Panc1 (cell line): ENCODE results near the gene CCDC154.

Experiments
- POLR2AphosphoS5 ChIP-seq: IDR thresholded peaks from 2 replicates; pipeline ENCODE4 v1.6.1; 2012; ENCODE audit warnings: mild to moderate bottlenecking, low read depth, low read length, moderate library complexity
- REST ChIP-seq, 2 experiments: IDR thresholded peaks; 2 replicates each; pipeline ENCODE4 v1.6.1; 2011 to 2012; ENCODE audit warnings: low read depth in 2 of 2, control low read depth in 1 of 2, low read length in 1 of 2, mild to moderate bottlenecking in 1 of 2, moderate library complexity in 1 of 2; ENCODE audit not compliant: insufficient read depth in 1 of 2
- SIN3A ChIP-seq: IDR thresholded peaks from 2 replicates; pipeline ENCODE4 v1.6.1; 2012; ENCODE audit warnings: low read depth, mild to moderate bottlenecking, low read length, moderate library complexity, borderline replicate concordance; ENCODE audit not compliant: insufficient read depth
- TCF7L2 ChIP-seq: IDR thresholded peaks from 2 replicates; pipeline ENCODE4 v1.6.1; 2011; ENCODE audit warnings: mild to moderate bottlenecking, low read depth, low read length, inconsistent platforms
- TF ChIP-seq, protein P1 (sequence below): fragments of 450-650 bp; IDR thresholded peaks from 2 replicates; pipeline ENCODE4 v1.5.1; 2017; ENCODE audit warnings: mild to moderate bottlenecking

DNA sequence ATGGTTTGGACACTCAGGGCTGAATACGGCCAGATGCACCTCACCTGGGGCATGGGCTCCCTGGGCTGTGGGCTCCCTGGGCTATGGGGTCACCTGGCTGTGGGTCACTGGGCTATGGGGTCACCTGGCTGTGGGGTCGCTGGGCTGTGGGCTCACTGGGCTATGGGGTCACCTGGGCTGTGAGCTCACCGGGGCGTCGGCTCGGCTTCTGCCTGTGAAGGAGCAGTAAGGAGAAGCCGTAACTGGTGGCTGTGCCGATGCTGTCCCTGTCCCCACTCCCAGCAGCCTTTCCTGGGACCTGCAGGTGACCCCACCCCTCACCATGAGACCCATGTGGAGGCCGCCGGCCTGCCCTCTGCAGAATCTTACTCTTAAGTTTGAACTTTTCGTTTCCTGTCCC is 15.3 kb downstream of the CCDC154 start:
- TF ChIP-seq, protein P1, sequence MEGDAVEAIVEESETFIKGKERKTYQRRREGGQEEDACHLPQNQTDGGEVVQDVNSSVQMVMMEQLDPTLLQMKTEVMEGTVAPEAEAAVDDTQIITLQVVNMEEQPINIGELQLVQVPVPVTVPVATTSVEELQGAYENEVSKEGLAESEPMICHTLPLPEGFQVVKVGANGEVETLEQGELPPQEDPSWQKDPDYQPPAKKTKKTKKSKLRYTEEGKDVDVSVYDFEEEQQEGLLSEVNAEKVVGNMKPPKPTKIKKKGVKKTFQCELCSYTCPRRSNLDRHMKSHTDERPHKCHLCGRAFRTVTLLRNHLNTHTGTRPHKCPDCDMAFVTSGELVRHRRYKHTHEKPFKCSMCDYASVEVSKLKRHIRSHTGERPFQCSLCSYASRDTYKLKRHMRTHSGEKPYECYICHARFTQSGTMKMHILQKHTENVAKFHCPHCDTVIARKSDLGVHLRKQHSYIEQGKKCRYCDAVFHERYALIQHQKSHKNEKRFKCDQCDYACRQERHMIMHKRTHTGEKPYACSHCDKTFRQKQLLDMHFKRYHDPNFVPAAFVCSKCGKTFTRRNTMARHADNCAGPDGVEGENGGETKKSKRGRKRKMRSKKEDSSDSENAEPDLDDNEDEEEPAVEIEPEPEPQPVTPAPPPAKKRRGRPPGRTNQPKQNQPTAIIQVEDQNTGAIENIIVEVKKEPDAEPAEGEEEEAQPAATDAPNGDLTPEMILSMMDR, result no peak
- TF ChIP-seq REST (IDR thresholded peaks at IDR 0.05; ENCODE audit: insufficient read depth in 1 of 2, low read depth in 2 of 2, low read length in 1 of 2) (no peak), POLR2AphosphoS5 (no peak), SIN3A (no peak), TCF7L2 (no peak)
